NCI-H446 treated with DMSO at 0.1 percent for 48 hours (cell line): ENCODE data around the gene CD207.

Experiments
- DNase-seq: peaks from one replicate; lab custom pipeline; 2025; lab: John Stamatoyannopoulos, UW

Gene CD207

GRCh38 chr2:70793450-70793849 lies 42.2 kb downstream of the CD207 start:
- DNase-seq: no peak

- no peak for DNase-seq
These were observed 45.3 kb downstream of the CD207 start, which contains the start of gene FIGLA for GRCh38 chr2:70790136-70790828. Gene FIGLA (minus strand): TSS chr2:70790643. CDS start chr2:70790638, 5 bp downstream.

- DNase-seq: no peak
These were observed 46.1 kb downstream of the CD207 start for GRCh38 chr2:70789304-70790135.

- DNase-seq: peak; percentile 38
These were observed 50.3 kb downstream of the CD207 start for GRCh38 chr2:70785137-70785911.

- DNase-seq: no peak
These were observed 51.3 kb downstream of the CD207 start for GRCh38 chr2:70784320-70784719.
